ENCODE data around the gene PSMB2. TPM values are rescaled to one million over a fixed set of nuclear protein-coding genes. Genes with fewer than 3 reads are reported as not detected.

PSMB2 gene
- total RNA-seq, 1 experiment from 2014 or later, result 124 TPM

Other genes starting within 250 kb of the PSMB2 start
- 25.5 and 31.1 TPM in 2 replicates for gene KIAA0319L, start 84.1 kb downstream of the PSMB2 start, total RNA-seq (2014; rRNA removed; shearing (Covaris generic))
- gene NCDN, start 83.7 kb downstream of the PSMB2 start, total RNA-seq (2014; rRNA removed; shearing (Covaris generic)), result 19.2 and 28.3 TPM in 2 replicates
- not detected in 2 replicates for gene TFAP2E, start 68.2 kb downstream of the PSMB2 start, total RNA-seq (2014; rRNA removed; shearing (Covaris generic))
- gene C1orf216, start 77.4 kb upstream of the PSMB2 start, total RNA-seq (2014; rRNA removed; shearing (Covaris generic)), result 18.0 and 18.4 TPM in 2 replicates
- 14.3 and 25.1 TPM in 2 replicates for gene CLSPN, start 128.5 kb upstream of the PSMB2 start, total RNA-seq (2014; rRNA removed; shearing (Covaris generic))
- 3.8 and 7.0 TPM in 2 replicates for gene AGO4, start 166.5 kb upstream of the PSMB2 start, total RNA-seq (2014; rRNA removed; shearing (Covaris generic))
- gene AGO1, start 241.7 kb upstream of the PSMB2 start, total RNA-seq (2014; rRNA removed; shearing (Covaris generic)), result 6.7 and 11.2 TPM in 2 replicates